Left kidney (tissue), 2 donors: ENCODE data around the gene SGMS1. TPM values are rescaled to one million over a fixed set of nuclear protein-coding genes. Genes with fewer than 3 reads are reported as not detected.
"Not testable (repeated sequence)": the region's sequence is repeated elsewhere in the genome, so short reads cannot be mapped to it uniquely, and the experiment has no call there.

Experiments
- DNase-seq: peaks from one replicate; pipeline ENCODE4 v3.0.0-alpha.2; 2013
- polyA plus RNA-seq: library from polyadenylated mRNA; unstranded; fragments of 120-200 nt; gene quantifications from one replicate; pipeline ENCODE4 v1.2.1, GENCODE V29; 2013; ENCODE audit not compliant: insufficient read length

SGMS1 gene
- polyA plus RNA-seq, 1 donor = 51.9 TPM

DNA sequence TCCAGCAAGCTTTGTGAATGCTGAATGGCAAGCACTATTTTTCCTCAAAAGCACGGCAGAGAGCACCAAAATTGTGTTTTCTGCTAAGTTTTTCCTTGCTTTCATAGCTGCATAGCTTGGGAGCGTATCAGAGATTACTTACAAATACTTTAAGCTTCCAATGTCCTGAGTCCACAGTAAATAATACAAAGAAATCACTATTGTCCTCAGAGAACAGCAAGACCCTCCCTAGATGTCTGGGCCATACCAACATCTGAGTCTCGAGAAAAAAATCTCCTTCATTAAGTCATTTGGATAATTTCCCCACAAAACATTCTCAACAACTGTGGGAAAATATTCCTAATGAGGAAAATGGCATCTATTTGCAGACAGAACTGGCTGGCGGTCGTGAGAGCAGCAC, 41.7 kb downstream of the SGMS1 start:
- DNase-seq = no peak

DNA sequence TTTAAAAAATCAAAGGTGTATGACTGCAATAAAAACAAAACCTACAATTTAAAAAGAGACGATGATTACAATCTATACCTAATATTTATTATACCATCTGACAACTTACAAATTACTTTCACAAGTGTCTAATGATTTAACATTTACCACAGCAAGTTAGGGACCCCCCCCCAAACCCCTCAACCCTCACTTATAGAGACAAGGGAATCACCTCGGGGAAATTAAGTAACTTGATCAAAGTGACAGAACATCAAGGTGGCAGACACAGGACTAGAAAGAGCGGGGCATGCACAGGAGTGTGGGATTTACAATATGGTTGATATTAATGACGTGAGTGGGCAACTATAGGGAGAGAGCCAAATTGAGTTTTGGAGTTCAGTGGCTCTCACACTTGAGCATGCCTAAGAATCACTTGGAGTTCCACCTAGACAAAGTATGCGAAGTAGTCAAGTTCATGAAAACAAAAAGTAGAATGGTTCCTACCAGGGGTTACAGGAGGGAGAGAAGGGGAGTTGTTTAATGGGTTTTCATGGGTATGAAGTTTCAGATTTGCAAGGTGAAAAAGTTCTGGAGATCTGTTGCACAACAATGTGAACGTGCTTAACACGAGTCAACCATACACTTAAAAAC, 43.4 kb downstream of the SGMS1 start:
- no peak for DNase-seq

DNA sequence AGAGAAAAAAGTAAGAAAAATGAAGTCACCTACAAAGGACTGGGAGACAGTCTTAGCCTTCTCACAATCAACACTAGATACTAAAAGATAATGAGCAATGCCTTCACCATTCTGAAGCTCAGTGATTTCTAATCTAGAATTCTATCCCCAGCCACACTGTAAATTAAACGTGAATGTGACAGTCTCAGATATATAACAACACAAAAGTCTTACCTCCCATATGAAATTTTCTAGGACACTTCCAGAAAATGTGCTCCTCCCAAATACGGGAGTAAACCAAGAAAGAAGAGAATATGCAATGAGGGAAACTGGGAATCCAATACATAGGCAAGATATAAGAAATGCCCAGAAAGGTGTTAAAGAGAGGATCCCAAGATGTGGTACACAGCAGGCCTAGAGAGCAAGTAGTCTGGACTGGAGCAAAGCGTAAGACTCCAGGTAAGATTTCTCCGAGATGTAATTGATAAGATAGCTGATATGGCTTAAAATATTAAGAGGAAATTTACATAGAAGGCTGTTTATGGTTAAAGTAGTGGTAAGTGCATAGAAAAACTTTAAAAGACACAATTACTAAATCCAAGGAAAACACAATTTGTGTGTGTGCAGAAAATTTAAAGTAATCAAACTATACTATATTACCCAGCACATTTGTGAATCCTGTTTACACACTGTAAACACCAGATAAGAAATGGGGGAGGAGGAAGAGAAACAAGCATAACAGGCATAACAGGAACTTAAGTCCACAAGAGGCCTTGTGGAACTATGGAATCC, 44.1 kb downstream of the SGMS1 start:
- no peak for DNase-seq

DNA sequence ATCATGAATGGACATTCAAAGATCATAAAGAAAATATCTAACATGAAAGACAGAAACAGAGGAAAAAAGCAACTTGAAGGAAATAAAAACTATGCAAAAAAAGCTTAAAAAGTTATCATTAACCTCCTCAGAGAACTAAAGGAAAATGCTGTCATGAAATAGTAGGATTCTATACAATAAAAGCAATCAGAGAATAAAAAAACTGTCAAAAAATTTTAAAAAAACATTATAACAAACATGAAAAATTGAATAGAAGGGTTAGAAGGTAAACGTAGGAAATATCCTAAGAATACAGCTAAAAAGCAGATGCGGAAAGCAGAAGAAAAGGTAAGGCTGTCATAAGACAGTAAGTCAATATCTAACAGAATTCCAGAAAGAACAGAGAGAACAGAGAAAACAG, 44.8 kb downstream of the SGMS1 start:
- DNase-seq = no peak

DNA sequence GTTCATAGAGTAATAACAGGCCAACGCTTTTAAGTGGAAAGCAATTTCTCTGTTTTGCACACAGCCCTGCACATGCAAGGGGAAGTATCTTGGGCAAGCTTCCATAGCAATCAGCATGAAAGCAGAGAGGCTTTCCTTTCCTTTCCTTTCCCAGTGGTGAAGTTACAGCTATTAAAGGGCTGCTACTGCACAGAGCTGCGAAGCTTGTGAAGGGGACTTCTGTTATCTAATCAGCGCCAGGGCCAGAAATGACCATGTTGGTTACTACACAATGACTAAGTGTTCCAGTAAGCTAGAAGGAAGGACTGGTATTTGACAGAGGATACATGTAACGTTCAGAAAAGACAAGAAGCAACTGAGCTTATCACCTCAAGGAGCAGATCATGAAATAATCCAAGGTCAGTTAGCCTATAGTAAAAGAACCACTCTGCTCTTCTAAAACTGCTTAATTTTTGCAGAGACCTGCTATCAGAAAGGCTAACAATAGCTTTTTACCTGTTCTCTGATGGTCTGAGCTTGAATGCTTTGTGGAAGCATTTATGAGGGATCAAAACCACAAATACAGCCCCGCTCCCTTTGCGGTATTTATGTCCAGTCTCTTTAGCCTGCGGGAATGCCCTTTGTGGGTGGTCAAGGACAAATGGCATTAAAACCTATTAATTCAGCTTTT, 45.9 kb downstream of the SGMS1 start:
- no peak for DNase-seq

DNA sequence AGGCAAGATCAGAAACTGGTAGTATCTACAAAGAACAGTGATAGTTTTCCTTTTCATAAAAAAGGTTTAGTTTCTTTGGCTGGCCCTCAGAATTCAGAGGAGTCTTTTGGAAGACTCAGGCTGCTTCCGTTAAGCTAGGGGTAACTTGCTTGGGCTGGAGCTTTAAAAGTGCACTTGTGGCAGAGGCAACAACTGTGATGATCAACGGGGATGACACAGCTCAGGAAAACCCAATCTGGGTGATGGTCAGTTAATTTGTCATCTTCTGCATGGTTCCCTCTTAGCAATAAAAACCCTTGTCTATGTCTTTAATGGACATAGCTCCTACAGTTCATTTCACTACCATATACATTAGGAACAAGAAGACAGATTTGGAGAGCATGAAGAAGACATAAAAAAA, 46.7 kb downstream of the SGMS1 start:
- DNase-seq = no peak

DNA sequence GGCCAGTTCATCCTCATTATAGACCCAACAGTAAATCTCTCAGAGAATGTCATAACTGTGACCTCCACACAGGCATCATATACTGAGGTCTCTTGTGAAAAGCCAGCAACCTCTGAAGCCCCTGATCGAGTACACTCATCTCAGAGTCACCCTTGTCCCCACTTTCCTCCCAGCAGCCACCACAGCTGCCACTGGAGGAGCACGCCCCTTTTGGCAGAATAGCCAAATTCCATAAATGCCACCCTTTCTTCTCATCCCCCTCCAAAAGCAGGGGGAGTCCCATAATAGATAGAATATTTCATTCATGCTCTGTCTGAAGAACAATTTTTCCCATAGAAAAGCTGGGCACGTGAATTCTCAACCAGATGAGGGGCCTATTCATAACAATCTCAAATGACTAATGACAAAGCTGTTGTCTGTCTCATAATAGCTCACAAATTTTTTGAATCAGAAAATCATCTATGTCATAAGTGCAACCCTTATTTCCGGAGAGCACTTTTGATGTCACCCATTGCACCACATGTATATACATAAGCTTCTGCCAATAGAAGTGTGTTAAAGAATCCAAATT, 47.4 kb downstream of the SGMS1 start:
- DNase-seq = no peak

DNA sequence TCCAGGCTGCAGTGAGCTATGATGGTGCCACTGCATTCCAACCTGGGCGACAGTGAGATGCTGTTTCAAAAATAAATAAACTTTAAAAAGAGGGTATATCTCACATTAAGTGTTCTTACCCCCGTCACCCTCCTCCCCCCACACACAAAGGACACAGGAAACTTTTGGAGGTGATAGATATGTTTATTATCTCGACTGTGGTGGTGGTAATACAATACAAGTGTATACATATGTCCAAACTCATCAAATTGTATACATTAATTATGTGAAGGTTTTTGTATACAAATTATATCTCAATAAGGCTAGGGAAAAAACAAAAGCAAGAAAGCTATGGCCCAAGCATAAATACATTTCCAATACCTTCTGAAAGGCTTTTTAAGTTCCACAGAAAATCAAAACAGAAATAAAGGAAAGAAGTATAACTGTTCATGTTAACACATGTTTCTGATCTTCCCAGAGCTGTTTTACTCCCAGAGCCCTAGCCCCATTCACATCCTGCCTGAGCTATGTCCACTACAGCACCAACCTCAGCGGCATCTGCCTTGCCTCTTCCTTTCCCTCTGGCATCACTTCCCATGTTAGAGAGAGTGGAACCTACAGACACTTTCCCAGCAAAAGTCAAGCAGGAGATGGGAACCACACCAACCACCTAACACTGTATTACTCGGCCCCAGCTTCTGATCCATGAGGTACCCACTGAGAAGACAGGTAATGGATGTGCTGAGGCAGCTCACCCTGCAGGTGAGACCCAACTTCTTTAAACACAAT, 48.1 kb downstream of the SGMS1 start:
- no peak for DNase-seq

DNA sequence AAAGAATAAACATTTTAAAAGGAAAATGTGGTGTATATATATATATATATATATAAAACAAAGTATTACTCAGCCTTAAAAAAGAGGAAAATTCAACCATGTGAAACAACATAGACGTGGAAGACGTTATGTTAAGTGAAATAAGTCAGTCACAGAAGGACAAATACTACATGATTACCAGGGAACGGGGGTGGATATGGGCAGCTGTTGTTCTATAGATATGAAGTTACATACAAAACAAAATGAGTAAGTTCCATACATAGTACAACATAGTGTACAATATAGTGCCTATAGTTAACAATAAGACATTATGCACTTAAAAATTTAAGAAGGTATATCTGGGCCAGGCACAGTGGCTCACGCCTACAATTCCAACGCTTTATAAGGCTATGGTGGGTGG, 48.8 kb downstream of the SGMS1 start:
- no peak for DNase-seq

DNA sequence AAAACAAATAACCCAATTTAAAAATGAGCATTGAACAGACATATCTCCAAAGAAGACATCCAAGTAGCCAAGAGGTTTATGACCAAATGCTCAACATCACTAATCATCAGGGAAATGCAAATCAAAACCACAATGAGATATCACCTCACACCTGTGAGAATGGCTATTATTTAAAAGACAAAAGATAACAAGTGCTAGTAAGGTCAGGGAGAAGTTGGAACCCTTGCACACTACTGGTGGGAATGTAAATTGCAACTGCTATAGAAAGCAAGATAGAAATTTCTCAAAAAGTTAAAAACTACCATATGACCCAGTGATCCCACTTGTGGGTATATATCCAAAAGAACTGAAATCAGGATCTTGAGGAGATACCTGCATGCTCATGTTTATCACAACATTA, 49.5 kb downstream of the SGMS1 start:
- no peak for DNase-seq

DNA sequence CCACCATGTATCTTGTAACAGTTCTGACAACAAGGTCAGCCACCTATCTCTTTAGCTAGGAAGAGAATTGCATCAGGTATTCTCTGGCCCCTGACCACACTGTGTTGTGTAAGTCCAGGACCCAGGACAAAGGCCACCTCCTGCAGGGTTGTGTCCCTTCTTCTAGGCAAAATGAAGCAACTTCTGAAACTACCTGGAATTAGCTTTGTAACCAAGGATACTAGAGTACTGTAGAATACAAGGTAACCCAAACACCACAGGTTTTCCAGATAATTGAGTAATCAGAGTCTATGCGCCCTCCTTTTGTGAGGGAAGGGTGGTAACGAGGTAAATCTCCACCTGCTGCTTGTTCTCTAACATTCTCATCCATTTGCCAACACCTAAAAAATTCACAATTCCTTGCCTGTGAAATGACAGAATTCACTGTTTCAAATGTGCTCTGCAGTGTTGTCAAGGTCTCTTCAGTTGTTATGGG, 51.7 kb downstream of the SGMS1 start:
- no peak for DNase-seq

DNA sequence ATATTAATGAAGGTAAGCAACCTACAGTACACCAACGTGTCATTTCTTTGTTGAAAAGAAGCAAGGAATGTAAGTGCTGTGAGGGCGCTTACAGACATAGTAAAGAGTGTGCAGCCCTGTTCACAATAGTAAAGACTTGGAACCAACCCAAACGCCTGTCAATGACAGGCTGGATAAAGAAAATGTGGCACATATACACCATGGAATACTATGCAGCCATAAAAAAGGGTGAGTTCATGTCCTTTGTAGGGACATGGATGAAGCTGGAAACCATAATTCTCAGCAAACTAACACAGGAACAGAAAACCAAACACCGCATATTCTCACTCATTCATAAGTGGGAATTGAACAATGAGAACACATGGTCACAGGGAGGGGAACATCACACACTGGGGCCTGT, 55.0 kb downstream of the SGMS1 start:
- DNase-seq = not testable (repeated sequence)

DNA sequence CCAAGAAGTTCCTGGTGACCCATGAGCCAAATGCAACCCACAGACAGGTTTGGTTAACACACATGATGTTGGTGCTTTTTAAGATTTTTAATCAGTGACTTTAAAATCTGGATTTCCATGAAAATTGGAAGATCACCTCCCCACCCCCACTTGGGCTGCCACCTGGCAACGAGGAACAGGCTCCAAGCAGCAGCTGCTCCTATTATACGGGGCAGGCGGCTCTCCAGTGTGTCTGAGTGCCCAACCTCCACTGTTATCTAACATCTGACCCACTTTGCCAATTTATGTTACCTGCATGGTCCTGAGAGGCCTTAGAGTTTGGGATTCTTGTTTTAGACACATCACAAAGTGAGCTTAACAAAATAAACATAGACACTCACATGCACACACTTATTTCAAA, 56.4 kb downstream of the SGMS1 start:
- no peak for DNase-seq

DNA sequence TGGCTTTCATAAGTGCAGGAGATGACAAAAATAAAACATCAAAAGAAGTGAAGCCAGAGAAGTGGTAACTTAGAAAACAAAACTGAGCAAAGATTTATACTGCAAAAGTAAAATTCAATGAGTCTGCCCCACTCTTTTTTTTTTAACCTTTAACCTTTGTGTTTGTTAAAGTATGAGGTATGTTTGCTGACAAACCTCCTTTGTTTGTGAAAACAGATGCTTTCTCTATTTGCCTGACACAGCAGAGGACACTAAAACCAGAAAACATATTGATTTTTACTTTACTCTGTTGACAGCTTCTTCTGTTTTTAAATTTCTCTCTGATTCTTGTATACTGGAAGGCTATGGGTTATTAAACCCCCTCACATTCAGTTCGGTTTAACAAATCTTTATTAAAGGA, 57.6 kb downstream of the SGMS1 start:
- DNase-seq = no peak

DNA sequence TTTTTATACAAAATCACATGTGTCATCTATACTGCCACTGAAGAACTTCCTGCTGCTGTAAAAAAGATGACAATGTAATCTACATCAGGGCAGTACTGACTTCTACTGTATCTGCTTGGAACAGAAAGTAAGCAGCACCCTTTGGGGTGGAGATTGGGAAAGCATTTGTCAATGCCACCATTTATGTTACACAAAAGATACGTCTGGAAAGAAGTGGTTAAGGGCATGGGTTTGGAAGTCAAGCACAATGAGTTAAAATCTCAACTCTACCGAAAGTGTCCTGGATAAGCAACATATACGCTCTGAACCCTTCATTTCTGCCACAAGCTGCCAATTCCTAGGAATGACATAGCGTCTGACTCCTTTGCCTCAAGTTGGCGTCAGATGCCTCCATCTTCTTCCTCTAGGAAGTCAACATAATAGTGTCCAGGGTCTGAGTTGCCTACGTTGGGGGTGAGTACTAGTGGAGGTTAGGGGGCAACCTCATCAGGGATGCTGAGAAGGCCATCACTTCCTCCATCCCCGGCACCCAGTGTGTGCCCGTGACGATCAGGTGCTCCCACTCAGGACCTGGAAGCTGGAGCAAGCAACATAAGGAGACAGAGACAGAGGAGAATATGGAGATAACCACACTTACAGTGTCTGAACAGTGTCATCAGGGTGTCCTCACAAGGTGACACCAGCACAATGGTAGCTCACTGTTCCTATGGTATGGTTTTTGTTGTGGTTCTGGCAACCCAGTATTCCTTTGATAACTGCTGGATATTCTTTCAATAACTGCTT, 58.3 kb downstream of the SGMS1 start:
- DNase-seq = no peak

DNA sequence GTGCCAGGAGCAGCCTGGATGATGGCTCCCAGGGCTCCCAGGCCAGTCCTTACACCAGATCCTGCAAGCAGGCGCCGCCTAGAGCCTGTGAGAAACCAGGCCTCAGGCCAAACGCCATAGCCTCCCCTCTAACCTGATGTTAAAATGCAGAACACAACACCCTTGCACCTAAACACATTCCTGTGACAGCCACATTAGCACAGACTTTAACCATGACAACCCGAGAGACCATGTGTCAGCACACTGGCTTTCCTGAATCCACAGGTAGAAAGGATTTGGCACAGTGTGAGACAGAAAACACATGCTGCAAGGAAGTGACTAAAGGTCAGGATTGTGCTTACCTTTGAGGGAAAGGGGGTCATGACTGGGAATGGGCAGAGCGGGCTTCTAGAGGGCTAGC, 59.9 kb downstream of the SGMS1 start:
- DNase-seq = no peak

DNA sequence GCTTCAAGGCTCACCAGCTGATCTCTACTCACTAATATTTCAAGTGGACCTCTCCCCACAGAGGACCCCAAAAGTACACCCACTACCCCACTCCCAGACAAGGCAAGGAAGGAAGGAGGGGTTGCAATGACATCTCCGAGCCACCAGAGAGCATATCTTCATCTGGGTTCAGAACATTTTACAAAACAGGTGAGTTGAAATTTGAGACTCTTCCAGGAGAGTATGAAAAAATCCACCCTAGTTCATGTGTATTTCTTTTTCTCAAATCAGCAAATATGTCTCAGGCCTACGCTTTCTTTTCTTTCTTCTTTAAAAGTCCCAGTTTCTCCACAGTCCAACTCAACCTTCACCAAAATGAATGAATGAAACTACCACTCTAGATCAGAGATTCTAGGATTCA, 61.9 kb downstream of the SGMS1 start:
- DNase-seq = no peak

DNA sequence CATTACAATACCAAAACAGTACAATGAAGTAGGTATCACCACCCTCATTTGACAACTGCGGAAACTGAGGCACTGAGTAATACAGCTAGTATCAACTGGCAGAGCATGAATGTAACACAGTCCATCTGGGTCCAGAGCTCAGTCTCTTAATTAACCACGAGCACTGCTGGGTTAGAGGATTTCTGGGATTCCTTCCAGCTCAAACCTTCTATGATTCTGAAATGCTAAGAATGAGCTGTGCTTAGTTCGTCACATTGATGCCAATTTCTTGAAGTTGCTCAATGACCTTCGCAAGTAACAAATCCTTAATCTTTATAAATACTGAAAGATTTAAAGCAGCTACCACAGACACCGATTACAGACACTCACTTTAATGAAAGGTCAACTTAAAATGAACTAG, 62.5 kb downstream of the SGMS1 start:
- DNase-seq = no peak

DNA sequence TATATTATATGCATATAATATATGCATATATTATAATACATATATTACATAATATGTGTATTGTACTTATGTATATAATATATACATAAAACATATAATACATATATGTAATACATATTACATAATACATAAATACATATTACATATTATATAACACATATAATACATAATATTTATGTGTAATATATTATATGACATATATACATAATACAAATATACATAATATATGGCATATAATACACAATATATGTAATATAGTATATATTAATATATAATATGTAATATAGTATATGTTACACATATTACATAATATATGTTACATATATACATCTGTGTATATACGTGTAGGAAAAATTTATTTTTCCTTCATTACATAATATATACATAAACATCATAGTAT, 63.4 kb downstream of the SGMS1 start:
- DNase-seq = no peak

DNA sequence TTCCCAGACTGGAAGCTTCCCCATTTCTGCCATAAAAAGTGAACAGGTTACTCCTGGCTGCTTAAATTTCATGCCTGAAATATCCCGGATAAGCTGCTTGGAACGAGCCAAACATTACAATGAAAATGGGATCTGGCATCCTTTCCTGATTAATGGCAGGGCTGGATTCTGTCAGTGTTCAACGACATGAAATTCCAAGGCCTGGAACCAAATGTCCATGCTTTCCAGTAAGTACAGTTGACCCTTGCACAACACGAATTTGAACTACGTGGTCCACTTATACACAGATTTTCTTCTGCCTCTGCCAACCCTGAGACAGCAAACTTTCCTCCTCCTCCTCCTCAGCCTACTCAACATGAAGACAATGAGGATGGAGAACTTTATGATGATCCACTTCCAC, 65.4 kb downstream of the SGMS1 start:
- no peak for DNase-seq

DNA sequence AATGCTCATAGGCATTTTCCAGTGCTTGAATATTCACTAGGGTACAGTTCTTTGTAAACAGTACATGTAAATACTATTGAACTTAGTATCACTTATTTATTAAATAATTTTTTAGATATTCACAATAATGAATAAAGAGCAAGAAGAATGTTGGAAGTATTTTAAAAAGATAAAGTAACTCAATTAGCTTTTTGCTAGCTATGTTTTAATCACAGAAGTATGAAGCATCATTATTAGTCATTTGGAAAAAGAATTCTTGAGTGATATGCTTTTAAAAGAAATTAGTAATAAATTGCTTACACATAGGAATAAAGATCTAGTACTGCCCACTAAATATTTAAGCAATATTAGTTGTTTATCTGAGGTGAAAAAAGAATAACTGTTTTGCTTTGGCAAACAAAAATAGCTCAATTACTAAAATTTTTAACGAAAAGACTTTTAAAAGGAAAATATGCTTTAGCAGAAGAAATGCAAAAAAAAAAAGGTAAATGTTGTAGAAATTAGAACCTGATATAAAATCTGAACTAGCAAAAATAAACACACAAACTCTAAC, 66.5 kb downstream of the SGMS1 start:
- DNase-seq = no peak
